ENCODE results near the gene MTARC2. TPM values are rescaled to one million over a fixed set of nuclear protein-coding genes. Genes with fewer than 3 reads are reported as not detected.

MTARC2 gene
- total RNA-seq, 1 experiment from 2014 or later, result 10.7 TPM

GRCh38 chr1:220797044-220797443 is 48.9 kb downstream of the MTARC2 start:
- DNase-seq (ENCODE audit: extremely low read depth, low read depth), result no peak

- no peak for DNase-seq (ENCODE audit: extremely low read depth, low read depth)
These were observed 49.4 kb downstream of the MTARC2 start for GRCh38 chr1:220797553-220797952.

DNA sequence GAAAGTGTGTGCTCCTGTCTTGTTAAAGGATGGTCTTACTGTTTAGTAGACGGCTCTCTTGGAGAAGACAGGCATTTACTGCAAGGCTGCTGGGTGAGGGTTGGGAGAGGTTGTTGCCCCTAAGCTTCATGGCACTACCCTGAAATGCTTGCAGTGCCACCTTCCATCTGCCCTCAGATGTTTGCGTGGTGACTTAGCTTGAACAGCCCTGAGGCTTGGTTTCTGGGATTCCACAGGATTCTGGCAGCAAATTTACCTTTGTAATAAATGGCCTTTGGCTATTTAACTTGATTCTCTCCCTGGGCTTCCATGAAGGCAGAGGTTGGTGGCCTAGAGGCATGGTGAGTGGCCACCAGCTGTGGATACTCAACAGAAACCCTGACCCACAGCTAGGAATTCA is 50.2 kb downstream of the MTARC2 start:
- DNase-seq (ENCODE audit: extremely low read depth, low read depth), result no peak

- no peak for DNase-seq (ENCODE audit: extremely low read depth, low read depth)
These were observed 52.1 kb downstream of the MTARC2 start for GRCh38 chr1:220800262-220800661.

DNA sequence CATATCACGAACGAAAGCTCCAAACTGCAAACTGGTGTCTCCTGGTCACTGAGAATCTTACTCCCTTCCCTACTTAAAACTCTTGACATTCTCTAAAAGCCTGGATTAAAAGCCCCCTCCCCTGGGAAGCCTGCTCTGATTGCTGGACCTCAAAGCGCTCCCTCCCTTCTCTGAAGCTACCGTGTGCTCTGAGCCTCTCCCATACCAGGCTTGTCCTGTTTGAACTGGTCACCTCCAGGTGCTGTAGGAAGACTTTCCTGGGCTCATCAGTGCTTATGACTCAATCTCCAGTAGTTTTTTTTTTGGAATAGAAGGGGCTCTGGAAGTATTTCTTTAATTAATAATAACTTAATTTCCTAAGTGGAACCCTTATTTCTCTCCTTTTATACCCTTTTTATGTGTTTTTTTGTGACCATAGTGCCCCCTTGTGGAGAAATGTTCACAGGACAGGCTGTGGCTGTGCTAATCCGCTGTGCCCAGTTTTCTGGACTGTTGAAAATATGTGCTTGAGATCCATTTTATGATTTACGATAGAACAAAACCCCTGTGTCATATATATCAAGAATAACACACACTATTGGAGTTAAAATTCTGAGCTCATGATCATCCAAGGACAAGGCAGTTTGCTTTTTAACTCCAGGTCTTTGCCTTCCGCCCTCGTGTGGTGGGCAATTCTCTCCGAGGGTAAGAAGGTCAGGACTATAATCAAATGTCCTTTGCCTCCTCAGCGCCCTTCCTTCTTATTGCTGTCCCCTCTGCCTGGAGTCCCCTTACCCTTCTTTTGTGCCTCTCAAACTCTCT is 55.5 kb downstream of the MTARC2 start:
- peak; percentile 40 for DNase-seq (ENCODE audit: extremely low read depth, low read depth)

GRCh38 chr1:220804202-220804586 is 56.1 kb downstream of the MTARC2 start:
- no peak for DNase-seq (ENCODE audit: extremely low read depth, low read depth)

DNA sequence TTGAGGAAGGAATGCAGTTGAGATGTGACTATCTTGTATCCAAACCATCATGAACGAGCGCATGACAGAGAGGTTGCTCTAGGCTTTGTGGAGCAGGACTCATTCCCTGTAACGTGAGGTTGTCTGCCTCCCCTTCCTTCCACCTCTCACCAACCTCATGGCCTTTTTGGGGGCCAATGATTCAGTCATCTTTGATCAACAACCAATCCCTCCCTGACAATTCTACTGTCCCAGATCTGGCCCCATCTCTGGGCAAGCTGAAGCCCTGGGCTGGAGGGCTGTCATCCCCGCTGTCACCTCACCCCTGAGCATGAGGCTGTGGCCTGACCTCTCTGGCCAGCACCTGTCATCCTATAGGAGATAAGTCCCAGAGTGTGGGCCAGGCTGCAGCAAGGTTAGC is 58.3 kb downstream of the MTARC2 start:
- DNase-seq (ENCODE audit: extremely low read depth, low read depth), result no peak

DNA sequence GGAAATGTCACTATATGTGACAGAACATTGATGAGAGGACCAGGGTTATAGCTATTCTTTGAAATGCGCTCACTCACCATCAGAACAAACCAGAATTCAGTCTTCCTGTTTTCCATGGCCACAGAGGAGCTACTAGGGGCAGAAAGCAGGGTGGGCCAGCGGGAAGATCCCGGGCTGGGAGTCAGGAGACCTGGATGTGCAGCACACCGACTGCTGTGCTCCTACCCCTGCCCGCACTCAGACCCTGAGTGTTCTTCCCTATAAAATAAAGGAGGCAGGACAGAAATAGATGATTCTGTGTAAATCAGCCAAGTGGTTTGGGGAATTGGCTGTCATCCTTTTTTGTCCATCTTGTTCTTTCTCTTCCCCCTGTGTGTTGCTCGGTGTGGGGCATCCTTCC is 59.6 kb downstream of the MTARC2 start:
- no peak for DNase-seq (ENCODE audit: extremely low read depth, low read depth)

- DNase-seq (ENCODE audit: extremely low read depth, low read depth), result no peak
These were observed 60.4 kb downstream of the MTARC2 start for GRCh38 chr1:220808345-220809186.

DNA sequence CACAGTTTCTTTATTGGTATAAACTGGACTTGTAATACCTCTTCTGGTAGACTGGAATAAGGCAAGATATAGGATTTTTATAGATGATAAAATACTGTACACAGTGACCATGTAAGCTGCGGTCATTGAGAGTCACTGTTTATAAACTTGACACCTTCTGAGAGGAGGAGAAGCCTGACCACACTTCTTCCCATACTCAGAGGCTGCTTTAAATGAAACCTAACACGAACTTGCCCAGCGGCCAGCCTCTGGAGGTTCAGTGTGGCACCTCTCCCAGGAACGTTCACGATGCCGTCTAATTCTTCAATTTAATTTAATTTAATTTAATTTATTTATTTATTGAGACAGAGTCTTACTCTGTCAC is 61.0 kb downstream of the MTARC2 start:
- DNase-seq (ENCODE audit: extremely low read depth, low read depth), result no peak

- DNase-seq (ENCODE audit: extremely low read depth, low read depth), result no peak
These were observed 61.6 kb downstream of the MTARC2 start for GRCh38 chr1:220809704-220810103.

DNA sequence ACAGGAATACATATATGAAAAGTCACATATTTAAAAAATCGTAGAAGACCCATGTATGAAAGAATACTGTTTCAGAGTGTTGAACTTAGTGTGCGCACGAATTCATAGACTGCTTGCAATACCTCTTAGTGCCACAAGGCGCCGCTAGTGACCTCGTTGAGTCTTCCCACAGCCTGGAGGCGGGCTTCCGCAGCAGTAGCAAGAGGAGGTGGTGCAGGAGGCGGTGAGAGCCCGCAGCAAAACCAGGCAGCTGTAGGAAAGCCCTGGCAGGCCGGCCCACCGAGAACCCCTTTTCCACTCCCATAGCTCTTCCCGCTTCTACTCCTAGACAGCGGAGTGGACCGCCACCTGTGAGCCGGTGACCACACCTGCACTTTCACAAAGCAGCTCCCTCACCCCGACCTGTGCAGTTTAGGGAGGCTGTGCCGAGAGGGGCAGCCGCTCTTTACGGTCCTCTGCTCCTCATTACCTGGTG is 62.1 kb downstream of the MTARC2 start:
- peak; percentile 86 for DNase-seq (ENCODE audit: extremely low read depth, low read depth)

DNA sequence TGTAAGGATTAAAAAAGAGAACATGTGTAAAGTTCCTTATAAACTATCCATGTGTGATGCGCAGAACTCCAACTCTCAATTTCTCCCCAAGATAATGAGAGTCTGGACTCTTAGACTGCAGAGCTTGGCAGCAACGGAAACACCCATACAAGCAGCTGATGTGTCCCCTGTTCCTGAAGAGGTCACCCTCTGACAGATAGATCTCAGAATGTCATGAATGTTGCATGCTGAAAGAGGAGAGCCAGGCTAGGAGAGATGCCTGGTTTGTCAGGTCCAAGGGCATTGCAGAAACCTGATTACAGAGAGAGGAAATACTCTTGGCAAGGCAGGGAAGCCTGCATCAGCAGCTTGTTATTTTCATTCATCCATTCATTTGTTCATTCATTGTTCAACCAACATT is 62.8 kb downstream of the MTARC2 start:
- DNase-seq (ENCODE audit: extremely low read depth, low read depth), result no peak

DNA sequence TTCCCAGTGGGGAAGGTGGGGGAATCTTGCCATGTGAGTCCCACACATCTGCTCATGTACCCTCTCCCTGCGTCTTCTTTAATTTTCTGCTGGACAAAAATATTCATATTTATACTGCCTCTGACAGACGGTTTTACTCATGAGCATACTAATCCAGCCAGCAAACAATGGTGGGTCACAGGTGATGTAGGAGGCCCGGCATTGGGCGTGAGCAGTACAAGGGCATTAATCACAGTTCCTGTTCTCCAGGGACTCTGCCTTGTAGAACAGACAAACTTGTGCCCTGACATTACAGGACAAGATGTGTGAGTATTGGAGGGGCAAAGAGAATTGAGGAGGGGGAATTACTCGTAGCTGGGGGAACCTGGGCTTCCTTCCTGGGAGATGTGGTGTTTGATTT is 63.6 kb downstream of the MTARC2 start:
- no peak for DNase-seq (ENCODE audit: extremely low read depth, low read depth)

GRCh38 chr1:220812308-220812707 is 64.2 kb downstream of the MTARC2 start:
- DNase-seq (ENCODE audit: extremely low read depth, low read depth), result no peak

DNA sequence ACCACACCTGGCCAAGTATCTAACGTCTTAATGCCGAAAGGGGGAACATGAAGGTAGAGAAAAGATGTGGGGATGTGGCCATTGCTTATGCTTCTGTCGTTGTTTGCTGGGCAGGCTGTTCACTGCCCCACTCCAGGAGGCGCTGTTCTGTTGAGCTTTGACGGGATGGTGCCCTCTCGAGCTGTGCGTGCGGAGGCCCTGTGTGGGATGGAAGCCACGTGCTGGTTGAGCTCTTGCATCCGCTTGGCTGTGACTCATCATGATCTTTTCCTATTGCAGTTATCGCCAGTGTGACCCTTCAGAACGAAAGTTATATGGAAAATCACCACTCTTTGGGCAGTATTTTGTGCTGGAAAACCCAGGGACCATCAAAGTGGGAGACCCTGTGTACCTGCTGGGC is 64.9 kb downstream of the MTARC2 start:
- no peak for DNase-seq (ENCODE audit: extremely low read depth, low read depth)

DNA sequence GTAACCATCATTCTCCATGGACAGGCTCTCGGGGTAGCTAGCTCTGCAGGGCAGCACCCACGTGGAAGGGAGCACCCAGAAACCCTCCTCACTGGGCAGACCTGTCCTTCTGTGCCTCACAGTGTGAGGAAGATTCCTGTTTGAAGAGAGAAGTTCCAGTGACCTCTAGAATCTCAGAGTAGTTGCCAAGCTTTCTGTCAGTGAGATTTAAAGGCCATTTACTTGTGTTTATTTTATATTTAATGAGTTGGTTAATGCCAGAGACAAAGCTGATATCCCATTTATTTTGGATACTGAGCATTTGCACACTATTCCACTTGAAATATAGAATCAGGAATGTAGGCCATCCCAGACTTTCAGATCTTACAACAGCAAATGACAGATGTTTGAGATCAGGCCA is 67.3 kb downstream of the MTARC2 start:
- no peak for DNase-seq (ENCODE audit: extremely low read depth, low read depth)

DNA sequence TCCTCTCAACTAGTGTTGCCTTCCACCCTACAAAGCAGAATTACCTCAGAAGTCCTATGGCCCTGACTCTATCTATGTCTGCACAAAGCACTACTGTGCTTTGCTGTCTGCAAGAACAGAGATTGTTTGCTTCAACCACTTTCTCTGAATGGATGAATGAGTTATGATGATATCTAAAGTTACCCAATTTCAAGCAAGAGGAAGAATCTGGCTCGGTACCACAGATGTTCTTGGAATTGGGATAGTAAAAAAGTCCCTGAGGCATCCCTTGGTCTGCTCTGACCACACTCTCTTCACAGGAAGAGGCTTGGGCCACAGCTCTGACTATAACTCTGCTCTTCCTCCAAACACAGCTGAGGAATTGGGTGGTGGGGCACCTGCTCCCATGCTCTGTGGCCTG is 69.8 kb downstream of the MTARC2 start:
- DNase-seq (ENCODE audit: extremely low read depth, low read depth), result no peak

- DNase-seq (ENCODE audit: extremely low read depth, low read depth), result peak; percentile 45
These were observed 70.5 kb downstream of the MTARC2 start for GRCh38 chr1:220818421-220819173.

DNA sequence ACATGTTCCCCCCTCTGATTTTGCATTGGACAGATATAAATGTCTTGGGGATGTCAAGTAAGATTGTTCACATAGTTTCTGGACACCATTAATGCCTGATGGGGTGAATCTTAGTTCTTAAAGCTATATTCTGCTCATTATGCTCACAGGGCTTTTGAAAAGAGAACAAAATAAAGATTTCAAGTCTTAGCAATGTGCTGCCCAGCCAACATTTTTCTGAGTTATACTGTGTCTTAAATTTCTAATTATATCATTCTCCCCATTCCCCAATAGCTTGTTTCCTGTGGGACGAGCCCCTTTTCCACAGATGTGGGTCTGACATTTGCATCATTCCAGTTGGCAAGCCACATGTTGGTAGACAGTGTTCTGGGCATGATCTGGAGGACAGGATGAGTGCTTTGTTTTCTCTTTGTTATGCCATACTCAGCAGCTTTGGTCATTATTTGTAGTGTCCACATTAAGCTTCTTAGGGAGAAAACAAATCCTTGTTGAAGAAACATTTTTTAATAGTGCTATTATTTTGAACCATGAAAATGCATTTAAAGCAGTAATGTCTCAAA is 71.4 kb downstream of the MTARC2 start:
- no peak for DNase-seq (ENCODE audit: extremely low read depth, low read depth)
